SKM-1 (cell line): ENCODE results near the gene AIP.

Experiments used
- DNase-seq: peaks from one replicate; lab custom pipeline; 2025; ENCODE audit not compliant: unreplicated experiment; lab: John Stamatoyannopoulos, UW

The AIP gene

DNA sequence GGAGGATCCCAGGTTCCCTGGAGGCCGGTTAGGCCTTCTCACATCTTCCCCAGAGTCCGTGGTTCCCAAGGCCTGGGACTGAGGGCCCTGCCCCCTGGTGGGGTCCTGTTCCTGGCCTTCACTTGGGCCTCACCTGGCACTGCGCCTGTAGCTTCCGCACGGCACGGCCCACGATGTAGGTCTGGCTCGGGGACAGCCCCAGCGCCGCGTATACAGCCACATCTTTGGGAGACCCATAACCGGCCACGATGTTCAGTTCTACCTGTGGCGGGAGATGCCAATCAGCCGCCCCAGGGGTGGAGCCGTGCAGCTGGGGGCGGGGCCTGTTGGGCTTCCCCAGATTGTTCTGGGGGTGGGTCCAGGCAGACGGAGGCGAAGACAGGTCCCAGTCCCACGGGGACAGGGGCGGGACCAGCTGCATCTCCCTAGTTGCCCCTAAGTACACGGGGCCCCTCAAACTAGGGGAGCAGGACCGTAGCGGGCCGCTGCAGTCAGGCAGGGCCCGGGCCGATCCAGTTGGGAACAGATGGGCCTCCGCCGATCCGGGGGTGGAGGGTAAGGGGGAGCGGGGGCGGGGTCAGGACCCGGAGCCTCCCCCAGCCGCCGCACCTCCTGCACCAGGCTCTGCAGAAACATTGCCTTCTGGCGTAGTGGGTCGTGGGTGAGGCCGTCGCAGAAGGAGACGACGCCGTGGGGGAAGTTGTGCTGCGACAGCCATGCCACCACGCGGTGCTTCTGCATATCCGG is 10.1 kb downstream of the AIP start:
- DNase-seq: no peak

GRCh38 chr11:67493548-67494370 is 10.9 kb downstream of the AIP start:
- DNase-seq: no peak

DNA sequence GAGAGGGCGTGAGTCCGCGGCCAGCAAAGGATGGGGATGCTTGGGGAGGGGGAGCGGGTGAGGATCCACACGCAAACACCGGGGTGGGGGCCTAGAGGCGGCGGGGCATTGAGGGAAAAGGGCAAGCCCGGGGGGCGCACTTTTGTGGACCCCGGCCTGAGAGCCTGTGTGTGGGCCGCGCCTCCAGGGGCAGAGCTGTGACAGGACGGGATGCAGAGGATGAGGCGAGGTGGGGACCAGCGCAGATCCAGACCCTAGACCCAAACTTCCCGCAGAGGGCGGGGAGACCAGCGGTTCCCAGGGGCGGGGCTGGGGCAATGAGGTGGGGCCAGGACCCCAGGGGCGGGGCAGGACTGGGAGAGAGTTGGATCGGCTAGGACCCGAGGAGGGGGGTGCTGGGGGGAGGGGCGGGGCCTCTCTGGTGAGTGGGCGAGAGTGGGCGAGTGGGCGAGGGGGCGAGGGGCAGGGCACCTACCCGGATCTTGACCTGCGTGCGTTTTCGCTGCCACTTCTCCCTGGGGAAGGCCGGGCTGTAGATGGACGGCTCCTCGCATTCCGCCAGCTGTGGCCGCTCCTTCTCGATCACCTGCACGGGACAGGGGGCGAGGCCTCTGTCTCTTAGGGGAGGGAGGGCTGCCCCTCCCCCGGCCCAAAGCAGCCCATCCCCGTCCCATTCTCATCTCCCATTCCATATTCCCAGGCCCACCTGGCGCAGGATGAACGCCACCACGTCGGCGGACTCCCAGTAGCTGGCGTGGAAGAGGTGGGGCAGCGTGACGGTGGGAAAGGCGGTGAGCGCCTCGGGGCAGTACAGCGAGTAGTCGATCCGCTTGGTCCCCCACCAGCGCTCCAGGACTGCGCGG is 11.8 kb downstream of the AIP start:
- DNase-seq: no peak

DNA sequence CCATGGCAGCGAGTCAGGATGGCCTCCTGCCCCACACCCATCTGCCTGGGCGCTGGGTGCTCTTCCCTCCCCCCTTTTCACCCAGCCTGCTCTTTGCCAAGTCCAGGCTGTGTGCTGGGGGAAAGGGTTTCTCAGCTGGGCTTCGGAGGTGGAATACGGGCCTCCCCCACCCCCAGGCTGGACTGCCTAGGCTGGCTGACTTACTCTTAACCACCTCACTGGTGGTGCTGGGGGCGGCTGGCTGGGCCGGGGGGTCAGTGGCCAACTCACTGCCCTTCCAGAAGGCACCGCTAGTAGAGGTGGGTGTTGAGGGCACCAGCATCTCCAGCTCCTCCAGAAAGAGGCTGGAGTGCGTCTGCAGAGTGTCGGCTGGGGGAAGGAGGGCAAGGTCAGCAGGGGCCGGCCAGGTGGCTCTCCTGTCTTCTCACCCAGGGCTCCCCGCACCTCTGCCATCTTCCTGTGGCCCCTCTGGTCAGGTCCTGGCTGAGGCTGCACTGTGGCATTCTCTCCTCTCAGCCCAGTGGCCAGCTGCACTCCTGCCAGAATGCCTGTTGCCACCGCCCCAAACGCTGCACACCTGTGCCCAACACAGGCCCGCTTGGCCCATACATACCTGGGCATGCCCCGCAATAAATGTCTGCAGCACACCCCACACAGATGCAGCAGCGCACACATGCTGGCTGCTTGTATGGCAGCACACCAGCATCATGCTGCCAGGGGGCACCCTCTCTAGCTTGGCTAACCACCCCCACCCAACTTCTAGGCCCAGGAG is 12.6 kb downstream of the AIP start:
- no peak for DNase-seq

DNA sequence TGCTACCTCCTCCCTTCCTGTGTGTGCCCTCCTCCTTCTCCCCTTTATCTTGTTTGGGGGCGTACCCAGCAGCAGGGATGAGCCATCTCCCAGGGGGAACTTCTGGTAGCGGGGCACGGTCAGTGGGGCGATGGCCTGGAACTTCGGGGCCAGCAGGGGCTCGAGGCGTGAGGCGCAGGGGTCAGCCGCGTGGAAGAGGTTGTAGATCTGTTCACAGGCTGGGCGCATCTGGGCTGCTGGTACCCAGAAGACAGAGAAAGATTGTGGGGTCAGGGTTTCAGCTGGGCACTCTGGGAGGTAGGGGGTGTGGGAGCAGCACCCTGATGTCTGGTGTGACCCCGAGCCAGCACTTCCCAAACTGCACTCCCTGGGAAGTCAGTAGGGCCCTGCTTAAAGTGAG is 13.3 kb downstream of the AIP start:
- no peak for DNase-seq

DNA sequence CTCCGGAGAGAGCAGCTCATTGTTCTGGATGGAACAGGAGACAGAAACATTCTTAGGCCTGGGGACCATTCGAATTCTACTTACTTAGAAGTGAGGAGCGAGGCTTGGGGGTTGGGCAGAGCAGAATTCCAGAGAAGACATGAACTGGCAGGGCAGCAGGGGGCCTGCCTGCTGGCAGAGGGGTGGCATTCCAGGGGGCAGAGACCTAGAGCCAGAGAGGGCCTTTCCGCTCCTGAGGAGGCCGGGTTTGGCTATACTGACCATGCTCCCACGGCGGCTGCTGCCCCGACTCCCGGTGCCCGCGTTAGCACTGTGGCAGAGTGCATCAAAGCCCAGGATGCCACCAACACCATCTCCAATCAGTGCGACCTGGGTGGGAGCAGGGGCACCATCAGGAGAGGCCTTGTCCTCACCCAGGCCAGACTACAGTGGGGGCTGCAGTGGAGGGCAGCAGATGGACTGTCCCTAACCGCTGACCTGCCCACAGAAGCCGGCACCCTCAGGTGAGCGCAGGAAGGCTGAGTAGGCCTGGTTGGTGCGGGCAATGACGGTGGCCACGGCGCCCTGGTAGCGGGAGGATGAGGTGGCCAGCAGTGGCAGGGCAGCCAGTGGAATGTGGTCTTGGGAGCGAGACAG is 14.9 kb downstream of the AIP start:
- no peak for DNase-seq

GRCh38 chr11:67498544-67498972 is 15.7 kb downstream of the AIP start:
- DNase-seq: no peak

DNA sequence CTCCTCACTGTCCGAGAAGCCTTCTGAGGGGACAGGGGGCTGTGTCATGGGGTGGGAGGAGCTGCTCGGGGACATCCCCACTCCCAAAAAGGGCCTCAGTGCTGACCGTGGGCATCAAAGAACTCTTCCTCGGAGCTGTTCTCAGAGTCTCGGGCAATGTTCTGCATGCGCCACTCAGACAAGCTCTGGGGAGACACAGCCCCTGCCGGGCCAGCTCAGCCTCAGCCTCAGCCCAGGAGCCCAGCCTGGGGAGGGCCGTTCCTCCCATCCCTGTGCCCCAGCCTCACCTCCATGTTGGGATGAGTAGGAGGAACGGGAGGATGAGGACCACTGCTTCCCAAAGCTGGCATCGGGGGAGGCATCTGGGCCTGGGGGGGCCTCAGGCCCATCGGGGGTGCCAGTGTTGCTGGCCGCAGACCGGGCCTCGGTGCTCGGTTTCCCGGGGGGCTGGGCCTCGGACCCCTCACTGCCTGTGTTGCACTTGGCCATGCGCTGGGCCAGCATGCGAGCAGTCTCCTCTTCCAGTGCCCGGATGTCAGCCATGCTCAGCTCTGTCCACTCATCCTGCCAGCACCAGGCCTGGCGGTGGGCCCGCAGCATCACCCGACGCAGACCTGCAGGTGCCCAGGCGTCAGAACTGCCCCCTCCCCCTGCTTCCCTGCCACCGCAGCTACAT is 17.1 kb downstream of the AIP start:
- no peak for DNase-seq

GRCh38 chr11:67500484-67500821 is 17.6 kb downstream of the AIP start:
- no peak for DNase-seq

DNA sequence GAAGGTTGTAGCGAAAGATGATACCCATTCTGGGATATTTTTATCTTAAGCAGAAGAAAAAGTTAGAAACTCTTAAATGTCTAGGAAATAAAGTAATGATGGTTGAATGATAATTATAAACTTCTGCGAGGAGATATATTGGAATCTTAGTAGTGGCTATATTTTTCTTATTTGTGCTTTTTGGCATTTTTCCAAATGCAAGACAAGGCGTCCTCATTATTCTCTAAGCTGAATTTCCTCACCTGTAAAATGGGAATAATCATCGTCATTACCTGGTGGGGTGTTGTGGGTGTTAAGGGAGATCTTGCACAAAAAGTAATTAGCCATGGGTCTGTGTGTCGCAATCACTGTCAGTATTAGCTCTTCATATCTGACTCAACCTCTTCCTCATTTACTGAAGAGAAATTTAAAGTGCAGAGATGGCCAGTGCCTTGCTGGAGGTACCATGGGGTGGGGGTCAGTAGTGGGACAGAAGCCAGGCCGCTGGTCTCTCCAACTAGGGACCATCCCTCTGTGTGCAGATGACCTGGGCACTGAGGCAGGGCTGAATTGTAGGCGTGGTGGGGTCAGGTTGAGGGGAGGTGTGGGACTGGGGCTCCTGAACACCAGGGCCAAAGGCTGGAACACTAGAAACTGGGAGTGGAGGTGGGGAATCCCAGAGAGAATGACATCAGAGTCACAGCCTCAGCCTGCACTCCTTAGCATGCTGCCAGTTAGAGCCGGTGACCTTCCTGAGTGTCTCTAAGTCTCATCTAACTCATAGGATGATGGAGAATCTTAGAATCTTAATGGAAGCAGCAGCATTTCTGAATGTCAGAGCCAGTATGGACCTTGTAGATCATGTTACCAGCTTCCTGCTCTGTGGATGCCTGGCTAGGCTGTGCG is 18.2 kb downstream of the AIP start:
- DNase-seq: peak; percentile 71

- DNase-seq: no peak
Observed at GRCh38 chr11:67501854-67502253, 19.0 kb downstream of the AIP start.

- DNase-seq: no peak
Observed at GRCh38 chr11:67502328-67502979, 19.6 kb downstream of the AIP start.

- DNase-seq: no peak
Observed at GRCh38 chr11:67503119-67504004, 20.5 kb downstream of the AIP start.

DNA sequence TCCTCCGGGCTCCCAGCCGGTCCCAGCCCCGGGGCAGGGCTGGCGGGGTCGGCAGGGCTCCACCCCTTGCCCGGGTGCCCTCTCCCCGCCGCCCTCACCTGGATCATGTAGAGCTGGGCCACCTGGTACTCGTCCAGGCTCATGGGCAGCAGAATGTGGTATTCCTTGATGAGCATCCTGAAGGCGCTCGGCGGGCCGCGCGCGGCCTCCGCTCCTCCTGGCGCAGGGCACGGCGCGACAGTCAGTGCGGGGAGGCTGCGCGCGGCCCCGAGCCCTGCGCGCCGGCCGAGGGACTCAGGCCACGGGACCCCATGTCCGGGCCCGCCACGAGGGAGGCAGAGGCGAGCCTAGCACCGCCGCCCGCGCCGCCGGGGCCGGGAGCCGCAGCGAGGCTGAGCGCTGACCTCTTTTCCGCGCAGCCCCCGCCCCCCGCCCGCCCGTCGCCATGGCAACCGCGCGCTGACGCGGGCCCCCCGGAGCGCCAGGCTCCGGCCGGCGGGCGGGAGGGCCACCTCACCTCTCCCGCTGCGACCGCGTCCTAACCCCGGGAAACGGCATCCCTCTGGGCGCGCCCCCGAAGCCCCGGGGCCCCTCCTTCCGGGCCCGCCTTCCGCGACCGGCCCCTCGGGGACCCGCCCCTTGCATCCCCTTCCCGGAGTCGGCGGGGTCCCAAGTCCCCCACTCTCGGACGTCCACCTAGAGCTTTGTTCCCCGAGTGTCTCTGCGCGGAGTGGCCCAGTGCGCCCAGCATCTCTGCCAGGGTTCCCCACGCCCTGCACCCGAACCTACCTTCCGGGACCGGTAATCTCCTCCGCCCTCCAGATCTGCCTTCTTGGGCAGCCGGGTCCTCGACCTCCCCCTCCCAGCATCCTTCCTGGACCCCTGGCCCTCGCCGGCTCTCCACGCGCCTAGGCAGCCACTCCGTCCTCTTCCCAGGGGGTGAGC is 21.5 kb downstream of the AIP start:
- DNase-seq: no peak

DNA sequence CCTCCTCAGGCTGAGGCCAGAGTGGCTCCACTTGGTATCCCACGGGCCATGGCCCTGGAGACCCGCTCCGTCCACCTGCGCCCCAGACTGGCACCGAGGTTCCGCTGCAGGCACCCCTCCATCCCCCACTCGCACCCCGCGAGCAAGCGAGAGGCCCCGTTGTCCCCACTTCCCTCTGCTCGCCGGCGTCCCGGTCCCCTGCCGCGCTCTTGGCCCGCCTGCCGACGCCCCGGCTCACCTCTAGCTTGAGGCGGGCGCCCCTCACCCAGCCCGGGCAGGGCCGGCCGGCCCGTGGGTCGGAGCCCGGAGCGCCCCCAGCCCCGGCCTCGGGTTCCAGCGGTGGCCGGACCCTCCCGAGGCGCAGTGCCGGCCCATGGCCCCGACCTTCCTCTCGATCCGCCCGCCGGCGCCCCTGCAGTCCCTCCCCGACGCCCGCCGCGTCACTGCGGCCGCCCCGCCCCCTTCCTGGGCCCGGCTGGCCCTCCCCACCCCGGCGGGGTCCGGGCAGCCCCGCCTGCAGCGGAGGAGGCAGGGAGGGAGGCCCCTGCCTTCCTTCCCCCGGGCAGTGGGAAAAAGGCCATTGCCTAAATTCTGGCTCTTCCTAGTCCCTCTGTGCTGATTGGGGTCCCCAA is 22.2 kb downstream of the AIP start, which contains the start of gene PITPNM1:
TSS of gene PITPNM1 (minus strand) at position 414 of the 632 bp plus-strand sequence. CDS start 1,183 bp downstream, outside the sequence.
- DNase-seq: peak; percentile 10
